Amygdala (tissue), 56 donors: ENCODE results near the gene UBASH3A.

Experiments
- DNase-seq, 56 donors: peaks; one replicate each; lab custom pipeline; 2025; lab: John Stamatoyannopoulos, UW

UBASH3A gene

DNA sequence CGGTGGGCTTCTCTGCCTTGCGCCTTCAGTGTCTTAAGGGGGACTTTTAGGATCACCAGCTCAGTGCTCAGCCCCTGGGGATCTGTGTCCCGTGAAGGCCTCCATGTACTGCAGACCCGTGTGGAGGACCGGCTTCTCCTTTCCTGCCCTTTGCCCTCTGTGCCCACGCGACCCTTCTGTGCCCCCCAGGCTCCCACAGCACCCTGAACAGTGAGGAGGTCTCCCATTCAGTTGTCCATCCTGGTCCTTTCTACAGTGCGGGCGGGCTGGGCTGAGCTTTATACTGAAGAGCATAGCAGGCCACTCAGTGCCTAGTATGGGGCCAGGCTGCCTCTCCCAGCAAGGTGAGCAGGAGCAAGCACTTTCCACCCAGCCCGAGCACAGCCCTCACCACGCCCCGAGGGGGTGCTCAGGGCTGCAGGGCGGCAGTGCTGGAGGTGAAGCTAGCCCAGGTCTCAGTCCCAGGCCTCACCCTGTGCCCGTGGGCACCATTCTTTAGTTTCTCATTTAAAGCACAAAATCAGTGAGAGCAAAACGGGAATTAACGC lies 29.7 kb upstream of the UBASH3A start:
- DNase-seq: no peak

DNA sequence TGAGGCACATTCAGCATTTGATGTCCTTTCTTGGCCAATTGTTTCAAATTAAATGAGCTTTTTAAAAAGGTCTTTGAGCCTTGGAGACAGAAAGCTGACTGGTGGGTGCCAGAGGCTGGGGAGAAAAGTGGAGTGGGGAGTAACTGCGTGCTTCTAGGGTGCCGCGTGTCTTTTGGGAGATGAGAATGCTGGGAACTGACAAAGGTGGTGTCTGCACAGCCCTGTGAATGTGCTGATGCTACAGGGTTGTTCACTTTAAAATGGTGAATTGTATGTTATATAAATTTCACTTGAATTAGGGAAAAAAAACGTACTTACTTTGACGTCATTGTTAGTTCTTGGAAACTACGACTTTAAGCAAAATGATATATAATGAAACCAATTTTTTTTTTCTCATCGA lies 29.2 kb upstream of the UBASH3A start:
- DNase-seq: no peak

DNA sequence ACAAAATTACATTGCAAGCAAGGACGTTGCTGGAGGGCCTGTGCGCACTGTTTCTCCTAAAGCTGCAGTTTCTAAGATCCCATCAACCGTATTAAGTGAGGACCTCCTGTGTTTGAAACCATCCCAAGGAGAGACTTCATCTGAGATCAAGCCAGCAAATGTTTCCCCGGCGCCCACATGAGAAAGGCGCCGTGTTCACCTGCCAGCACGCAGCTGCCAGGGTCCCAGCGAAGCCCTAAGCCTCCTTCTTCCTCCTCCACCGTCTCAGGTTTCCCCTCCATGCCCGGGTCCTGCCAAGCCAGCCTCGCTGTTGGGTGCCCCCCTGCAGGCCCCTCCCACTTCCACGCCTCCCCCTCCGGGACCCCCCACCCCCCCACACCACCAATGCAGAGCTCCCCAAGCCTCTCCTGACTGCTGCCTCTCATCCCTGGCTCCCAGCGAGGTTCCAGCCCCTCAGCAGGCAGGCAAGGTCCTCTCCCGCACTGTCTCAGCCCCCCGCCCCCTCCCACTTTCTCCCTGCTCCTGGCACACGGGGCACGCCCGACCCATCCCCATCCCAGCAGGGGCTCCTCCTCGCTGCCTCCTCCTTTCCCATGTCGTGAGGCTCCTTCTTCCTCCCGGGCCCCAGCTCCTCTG lies 28.7 kb upstream of the UBASH3A start:
- no peak for DNase-seq

DNA sequence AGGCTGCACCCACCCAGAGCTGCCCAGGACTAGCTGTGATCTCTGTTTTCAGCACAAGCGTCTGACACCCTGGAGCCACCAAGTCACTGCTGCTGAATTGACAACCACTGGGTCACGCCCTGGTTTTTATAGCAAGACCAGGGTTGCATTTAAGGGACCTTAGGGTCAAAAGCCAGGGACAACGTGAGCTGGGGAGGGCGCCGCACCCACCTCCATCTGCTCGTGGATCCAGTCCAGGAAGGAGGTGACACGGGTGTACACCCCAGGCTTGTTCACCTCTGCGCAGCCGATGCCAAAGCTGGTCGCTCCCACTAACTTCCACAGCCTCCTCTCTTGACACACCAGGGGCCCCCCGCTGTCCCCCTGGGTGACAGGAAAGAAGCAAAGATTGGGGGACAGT lies 28.2 kb upstream of the UBASH3A start:
- DNase-seq: no peak

DNA sequence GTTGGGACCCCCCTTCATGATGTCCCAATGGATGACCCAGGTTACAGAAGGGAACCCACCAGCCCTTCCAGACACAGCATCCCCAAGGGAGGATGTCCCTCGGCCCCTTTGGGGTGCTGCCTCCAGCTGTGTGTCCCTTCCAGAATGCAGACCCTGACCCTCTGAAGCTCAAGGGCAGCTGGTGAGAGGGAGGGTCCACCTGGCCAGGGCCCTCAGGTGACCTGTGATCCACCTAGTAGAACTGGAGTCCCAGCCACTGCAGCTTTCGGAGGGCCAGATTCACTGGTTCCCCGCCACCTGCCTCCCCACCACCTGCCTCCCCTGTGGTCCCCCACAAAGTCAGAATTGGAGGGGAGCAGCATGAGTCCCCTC lies 27.8 kb upstream of the UBASH3A start:
- no peak for DNase-seq

DNA sequence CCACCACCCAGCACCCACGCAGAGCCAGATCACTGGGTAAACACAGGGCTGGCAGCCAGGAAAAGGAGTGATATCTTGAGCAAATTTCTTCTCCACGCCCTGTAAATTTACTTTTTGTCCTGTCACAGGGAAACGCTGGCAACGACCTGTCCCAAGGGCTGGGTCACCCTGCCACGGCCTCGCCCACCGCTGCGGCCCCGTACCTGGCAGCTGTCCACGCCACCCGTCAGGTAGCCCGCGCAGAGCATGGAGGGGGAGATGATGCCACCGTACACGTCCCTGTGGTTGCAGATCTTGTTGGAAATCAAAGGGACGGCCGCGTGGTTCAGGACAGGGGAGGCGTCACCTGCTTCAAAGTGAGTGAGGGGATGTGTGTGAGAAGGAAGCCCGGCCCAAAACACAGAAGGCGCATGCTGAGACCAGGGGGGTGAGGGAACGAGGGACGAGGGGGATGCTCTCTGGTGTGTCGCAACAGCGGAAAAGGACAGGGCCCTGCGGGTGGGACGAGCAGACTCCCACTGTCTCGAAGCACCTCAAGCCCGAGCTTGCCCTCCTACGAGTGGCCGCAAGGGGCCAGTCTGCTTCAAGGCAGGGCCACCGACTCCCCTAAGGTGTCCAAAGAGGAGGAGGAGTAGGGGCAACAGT lies 27.2 kb upstream of the UBASH3A start:
- no peak for DNase-seq

DNA sequence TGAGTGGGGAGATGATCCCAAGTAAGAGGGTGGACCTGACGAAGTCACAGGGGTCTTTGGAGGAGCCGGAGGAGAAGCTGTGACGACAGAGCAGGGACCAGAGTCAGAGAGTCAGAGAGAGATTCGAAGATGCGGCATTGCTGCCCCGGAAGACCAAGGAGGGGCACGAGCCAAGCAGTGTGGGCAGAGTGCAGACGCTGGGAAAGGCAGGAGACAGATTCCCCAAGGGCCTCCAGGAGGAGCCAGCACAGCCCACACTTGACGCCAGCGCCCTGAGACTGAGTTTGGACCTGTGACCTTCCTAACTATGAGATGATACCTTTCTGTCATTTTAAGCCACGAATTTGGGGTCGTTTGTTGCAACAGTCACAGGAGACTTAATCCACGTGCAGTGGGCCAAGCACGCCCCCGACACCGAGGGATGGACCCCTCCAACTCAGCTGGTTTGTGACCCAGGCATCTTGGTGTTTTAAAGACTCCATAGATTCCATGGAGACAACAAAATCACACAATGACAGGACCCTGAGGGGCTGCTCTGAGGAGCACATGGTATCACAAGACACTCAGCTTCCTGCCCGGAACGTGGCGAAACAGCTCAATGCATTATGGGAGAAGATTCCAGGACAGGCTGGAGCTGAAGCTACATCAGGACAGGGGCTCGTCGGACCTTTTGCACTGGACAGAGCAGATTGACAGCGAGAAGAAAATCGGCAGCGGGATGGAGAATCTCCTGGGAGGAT lies 26.3 kb upstream of the UBASH3A start:
- no peak for DNase-seq

DNA sequence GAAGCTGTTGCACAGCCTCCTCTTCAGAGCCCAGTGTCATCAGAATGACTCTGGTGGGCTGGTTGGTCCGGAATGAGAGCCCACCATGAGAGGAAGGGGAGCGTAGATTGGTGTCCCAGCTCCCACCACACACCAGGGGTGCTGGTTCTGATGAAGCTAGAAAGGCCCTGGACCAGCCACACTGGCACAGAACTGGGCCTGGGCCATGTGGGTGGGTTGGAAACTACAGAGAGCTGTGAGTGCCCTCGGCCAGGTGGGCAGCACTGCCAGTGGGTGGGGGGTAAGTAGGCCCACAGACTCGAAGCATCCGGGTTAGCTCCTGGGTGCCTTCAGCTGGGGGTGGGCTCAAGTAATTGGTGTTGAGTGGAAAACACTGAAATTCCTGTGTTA lies 25.8 kb upstream of the UBASH3A start:
- DNase-seq: no peak

DNA sequence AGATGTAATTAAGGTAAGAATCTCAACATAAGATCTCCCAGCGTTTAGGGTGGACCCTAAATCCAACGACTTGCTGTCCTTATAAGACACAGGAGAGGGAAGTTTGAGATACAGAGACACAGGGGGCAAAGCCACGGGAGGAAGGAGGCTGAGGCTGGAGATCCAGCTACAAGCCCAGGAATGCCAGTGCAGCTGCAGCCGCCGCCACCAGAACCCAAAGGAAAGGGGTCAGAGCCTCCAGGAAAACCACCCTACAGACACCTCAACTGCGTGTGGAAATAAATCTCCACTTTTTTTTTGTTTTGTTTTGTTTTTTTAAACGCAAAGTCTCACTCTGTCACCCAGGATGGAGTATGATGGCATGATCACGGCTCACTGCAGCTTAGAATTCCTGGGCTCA lies 25.3 kb upstream of the UBASH3A start:
- DNase-seq: no peak

DNA sequence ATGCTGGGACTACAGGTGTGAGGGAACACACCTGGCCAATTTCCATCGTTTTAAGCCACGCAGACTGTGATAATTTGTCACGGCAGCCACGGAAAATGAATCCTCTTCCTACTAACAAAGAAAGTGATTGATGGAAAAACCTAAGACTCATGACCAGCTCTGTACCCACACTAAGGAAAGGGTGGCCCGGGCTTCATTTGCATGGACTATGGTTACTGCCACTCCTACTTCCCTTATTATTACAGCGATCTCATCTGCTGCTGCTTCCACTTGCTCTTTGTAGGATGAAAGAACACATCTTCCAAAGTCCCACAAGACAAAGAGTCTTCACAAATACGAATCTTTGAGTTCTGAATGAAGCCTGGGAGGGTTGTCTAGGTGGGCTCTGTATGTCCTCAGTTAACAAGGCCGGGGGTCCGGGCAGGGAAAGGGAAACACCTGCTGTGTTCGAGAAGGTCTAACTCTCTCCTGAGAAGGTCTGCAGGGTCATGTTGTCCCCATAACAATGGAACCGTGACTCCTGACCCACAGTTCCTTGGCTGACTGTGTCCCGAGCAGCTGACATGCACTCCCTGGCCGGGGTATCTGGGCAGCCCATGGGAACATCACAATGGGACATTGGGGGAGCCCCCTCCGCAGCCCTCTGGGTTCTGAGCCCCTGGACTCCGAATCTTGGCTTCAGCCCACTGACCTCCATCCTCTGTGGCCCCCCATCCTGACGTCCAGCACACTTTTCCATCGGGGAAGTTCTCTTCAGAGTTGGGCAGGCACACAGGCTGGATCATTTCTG lies 24.1 kb upstream of the UBASH3A start:
- no peak for DNase-seq

DNA sequence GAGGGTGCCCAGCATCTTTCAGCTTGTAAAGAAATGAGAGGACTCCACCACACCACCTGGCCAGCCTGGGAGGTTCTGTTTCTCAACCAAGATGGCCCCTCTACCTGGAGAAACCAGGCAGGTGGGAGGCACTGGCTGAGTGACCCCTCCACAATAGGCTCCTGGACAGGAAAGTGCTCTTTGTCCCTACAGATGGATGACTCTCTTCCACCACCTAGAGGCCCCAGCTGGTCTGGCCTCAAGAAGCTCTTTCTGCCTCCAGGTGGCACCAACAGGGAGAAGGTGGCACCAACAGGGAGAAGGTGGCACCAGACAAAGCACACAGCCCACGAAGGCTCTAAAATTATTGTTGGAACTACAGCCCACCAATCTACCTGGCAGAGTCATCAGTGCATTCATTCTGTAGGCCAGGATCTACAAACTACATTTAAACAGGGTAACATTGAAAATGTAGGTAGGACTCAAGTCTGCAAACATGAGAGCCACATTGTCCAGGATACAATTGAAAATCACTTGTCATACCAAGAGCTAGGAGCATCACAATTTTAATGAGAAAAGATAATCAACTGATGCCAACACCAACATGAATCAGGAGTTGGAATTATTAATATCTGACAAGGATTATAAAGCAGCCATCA lies 22.2 kb upstream of the UBASH3A start:
- peak in 3 of 56 donors; percentile 1 to 26 (median 18) for DNase-seq

DNA sequence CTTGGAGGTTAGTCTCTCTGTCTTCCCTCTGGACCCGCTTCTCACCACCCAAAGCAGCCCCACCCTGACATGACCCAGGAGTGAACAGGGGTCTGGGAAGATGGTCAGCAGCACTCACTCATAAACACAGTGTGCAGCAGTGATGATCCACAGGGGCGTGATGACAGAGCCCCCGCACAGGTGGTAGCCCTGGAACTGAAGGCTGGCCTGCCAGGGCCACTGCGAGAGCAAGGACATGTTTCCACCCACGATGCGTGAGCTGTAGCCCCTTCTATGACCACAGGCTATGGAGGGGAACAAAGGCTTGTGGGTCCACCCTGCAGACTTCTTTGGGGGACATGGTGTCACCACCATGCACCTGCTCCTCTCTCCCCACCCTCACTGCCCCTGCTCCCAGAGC lies 20.8 kb upstream of the UBASH3A start:
- no peak for DNase-seq

DNA sequence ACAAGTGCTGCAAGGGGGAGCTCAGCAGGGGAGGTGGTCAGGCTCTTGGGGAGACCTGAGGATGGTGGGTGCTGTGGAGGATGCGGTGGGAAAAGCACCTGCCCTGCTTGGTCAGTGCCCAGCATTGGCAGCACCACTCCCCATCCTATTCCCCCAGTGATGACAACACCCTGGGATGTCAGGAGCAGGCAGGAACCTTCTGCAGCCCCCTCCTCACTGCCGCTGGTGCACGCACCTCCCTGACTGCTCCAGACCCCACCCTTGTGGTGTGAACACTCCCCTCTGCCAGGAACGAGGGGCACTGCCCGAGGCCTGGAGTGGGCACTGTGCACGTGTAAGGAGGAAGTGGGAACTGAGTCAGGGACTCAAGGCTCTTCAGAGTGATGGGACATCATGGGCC lies 20.4 kb upstream of the UBASH3A start:
- DNase-seq: no peak

DNA sequence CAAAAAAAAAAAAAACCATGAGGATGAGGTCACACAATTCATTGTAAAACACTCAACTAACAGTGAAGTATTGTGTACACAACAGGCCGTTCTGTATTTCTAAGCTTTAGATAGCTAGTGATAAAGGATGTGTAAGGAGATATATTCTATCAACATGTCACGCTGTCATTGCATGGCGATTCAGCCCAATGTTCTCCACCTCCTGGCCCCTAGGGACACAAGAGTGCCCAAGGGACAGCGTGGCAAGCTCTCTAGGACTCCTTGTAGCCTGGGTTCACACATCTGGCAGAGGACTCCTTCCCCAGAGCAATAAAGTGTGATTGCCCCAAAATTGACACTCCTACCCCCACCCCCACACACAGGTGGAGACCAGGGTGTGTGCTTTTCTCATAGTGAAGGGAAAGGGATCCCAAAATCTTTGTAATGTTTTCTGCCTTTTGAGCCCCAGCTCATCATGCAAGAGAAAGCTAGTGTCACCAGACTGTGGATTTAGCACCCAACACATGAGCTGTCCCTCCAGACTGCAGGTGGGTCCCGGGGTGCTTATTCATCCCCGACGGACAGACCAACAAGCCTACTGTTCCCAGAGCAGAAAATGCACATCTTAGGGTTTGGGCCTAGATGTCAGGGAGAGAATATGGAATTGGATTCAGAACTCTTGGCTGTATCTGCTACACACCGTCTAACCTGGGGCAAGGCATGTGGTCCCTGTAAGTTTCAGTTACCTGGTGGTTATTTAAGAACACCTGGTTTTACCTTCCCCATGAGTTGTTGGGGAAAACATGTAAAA lies 19.4 kb upstream of the UBASH3A start:
- DNase-seq: no peak

DNA sequence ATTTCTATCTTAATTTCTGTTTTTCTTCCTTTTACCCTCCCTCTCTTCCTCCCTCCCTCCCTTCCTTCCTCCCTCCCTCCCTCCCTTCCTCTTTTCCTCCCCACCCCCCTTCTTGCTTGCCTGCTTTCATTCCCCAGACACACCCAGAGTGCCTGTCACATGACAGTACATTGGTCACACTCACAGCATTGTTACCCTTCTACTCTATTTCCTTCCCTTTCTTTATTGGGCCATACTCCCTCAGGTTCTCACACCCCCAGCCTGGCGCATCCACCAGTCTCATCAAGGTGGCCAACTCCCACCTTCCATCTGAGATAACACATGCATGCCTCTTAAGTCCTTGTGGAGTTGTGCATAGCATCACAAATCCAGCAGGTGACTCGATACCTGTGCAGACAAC lies 18.7 kb upstream of the UBASH3A start:
- no peak for DNase-seq

DNA sequence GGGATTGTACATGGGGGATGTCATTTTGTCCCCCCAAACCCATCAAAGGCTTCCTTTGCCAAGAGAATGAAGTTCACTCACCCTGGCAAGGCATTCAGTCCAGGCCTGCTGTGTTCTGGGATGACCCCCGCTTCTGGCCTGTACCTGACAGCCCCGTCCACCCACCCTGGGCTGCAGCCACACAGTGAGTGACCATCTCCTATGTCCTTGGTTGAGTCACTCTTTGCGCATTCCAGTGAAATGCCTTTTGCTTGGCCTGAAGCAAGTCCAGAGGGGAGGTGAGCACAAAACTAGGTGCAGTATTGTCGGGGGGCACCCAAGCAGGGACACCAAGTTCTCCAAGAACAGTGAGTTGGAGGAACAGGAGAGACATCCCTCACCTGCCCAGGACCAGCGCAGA lies 18.1 kb upstream of the UBASH3A start:
- DNase-seq: no peak

DNA sequence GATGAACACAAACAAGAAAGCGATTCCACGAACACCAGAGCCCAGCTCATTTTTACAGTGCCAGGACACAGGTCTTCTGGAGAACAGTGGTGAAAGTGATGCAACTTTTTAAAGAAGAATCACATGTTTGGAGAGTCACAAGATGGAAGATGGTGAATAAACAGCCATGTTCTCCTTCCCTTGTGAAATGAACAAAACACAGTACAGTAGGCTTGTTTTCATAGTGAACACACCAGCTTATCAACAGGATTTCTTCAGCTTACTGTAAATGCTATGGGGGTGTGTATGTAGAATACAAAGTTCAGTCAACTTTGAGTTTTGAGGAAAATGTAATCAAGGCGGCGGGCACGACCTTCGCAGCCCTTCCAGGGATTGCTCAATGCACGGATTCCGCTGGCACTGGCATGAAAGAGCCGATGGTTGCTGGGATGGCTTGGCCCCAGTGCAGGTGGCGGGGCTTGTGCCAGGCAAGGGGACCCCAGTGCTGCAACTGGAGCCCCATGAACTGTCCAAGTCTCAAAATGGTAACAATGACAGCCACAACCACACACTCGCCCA lies 17.6 kb upstream of the UBASH3A start:
- DNase-seq: no peak

DNA sequence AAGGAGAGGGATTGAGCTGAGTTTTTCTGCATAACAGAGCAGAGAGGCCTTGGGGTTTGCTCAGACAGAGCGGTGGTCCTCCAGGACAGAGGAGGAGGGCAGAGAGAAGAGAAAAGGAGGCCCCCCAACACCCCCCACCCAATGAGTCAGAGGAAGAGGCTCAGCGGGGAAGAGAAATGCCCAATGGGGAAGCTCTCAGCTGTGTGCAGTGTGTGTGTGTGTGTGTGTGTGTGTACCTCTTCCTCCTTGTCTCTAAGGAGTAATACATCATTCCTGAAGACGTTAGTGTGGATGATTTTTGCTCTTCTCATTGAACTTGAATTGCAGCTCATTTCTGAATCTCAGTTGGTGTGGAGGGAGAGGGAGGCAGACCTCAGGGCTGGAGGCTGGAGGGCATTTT lies 16.5 kb upstream of the UBASH3A start:
- no peak for DNase-seq

DNA sequence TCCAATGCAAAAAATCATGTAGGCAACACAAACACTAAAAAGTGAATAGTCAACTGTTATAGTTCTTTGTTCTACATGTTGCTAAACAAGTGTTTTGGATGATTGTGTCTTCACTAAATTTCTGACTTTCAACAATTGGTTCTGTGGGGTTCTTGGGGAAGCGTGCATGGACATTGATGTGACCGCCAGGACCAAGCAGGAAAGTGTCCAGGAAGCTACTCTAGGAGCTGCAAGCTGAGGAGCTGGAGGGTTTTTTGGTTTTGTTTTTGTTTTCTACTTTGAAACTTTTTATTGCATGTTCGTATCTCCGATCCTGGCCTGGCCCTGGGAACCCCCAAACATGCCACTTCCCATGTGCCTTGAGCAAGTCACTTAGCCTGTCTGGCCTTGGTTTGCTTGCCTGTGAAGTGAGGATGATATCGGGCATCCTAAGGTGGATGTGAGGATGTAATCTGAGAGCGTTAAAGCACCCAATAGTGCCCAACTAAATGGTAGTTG lies 15.8 kb upstream of the UBASH3A start:
- no peak for DNase-seq
